Astrocyte of the spinal cord (primary cell): ENCODE measurements around the gene VANGL2.

Experiments
- DNase-seq: peaks from one replicate; pipeline ENCODE4 v3.0.0; 2011; ENCODE audit warnings: low read depth, low spot score
- H3K4me3 ChIP-seq: 2 replicates; pipeline ENCODE4 v1.5.1; 2011; ENCODE audit warnings: low read depth, mild to moderate bottlenecking, low read length, moderate library complexity
- in situ Hi-C: cut with HindIII; loops from 2 replicates; pipeline ENCODE4 v1.10.0; 2017; ENCODE audit warnings: low sequenced_read_pairs
- TF ChIP-seq, protein P1 (sequence below): IDR thresholded peaks from 2 replicates; pipeline ENCODE4 v1.5.1; 2012; ENCODE audit warnings: low read depth, mild to moderate bottlenecking, low read length, inconsistent platforms

VANGL2 gene

DNA sequence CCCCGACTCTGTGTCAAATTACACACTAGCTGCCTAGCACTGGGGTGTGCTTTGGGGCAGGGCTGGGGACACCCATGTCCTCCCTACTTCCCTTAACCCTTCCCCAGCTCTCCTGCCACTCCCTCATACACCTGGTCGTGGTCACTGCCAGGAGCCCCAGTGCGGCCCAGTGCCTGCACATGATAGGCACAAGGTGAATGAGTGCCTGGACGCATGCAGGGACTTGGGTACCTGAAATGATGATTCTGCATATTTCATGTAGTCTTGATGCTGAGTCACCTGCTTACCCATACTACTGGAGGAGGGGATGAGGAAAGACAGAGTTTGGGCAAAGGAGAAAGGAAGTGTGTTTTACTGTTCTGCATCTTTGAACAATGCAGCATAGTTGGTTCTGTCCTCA lies 1.5 kb upstream of the VANGL2 start:
- TF ChIP-seq, protein P1, sequence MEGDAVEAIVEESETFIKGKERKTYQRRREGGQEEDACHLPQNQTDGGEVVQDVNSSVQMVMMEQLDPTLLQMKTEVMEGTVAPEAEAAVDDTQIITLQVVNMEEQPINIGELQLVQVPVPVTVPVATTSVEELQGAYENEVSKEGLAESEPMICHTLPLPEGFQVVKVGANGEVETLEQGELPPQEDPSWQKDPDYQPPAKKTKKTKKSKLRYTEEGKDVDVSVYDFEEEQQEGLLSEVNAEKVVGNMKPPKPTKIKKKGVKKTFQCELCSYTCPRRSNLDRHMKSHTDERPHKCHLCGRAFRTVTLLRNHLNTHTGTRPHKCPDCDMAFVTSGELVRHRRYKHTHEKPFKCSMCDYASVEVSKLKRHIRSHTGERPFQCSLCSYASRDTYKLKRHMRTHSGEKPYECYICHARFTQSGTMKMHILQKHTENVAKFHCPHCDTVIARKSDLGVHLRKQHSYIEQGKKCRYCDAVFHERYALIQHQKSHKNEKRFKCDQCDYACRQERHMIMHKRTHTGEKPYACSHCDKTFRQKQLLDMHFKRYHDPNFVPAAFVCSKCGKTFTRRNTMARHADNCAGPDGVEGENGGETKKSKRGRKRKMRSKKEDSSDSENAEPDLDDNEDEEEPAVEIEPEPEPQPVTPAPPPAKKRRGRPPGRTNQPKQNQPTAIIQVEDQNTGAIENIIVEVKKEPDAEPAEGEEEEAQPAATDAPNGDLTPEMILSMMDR, result no peak
- no peak overlapping the region for H3K4me3 ChIP-seq
- no peak for DNase-seq
- in situ Hi-C loops, result no loop called here

GRCh38 chr1:160399544-160400222 lies 681 bp upstream of the VANGL2 start:
- in situ Hi-C loops, result no loop called here

GRCh38 chr1:160400646-160401486 lies 502 bp downstream of the VANGL2 start:
- H3K4me3 ChIP-seq, result peak overlapping the region; percentile 61
- TF ChIP-seq, protein P1, result no peak
- in situ Hi-C loops, result no loop called here
- no peak for DNase-seq

More at GRCh38 chr1:160399544-160400222, 681 bp upstream of the VANGL2 start:
- DNase-seq, result no peak
- peak overlapping the region; percentile 61 for H3K4me3 ChIP-seq
- TF ChIP-seq, protein P1, result no peak

DNA sequence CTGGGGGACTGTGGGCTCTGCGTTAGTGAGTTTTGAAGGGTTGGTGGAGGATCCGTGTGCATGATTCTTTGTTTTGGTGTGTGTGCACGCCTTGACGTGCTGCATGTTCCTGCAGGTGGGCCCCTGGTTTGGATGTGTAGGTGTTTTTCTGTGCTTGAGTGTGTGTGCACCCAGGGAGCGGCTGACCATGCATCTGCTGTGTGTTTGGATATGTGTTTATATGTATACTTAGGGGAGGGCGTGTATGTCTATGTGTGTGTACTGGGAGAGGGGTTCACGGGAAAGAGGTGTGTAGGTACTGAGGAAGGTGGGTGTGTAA lies 1.1 kb downstream of the VANGL2 start:
- in situ Hi-C loops, result no loop called here
- H3K4me3 ChIP-seq, result peak overlapping the region; percentile 61
- TF ChIP-seq, protein P1, result no peak
- DNase-seq, result no peak

GRCh38 chr1:160402001-160402795 lies 1.8 kb downstream of the VANGL2 start:
- TF ChIP-seq, protein P1, result no peak
- no peak overlapping the region for H3K4me3 ChIP-seq
- in situ Hi-C loops, result no loop called here
- DNase-seq, result no peak

GRCh38 chr1:160403244-160403643 lies 2.9 kb downstream of the VANGL2 start:
- in situ Hi-C loops, result no loop called here
- no peak for DNase-seq
- no peak overlapping the region for H3K4me3 ChIP-seq
- TF ChIP-seq, protein P1, result no peak
